PC-9 (cell line): Measurements from ENCODE around the gene ZNF260.

Experiments used
- CTCF ChIP-seq: fragments of 200-600 bp; sonication (generic); conservative IDR thresholded peaks from 2 replicates; pipeline ENCODE4 v1.6.1; 2017; ENCODE audit warnings: mixed run types, antibody characterized with exemption, mild to moderate bottlenecking, moderate library complexity
- EZH2 ChIP-seq: fragments of 200-600 bp; sonication (generic); IDR thresholded peaks from 2 replicates; pipeline ENCODE4 v1.8.0; 2017; ENCODE audit warnings: antibody characterized with exemption, low read depth

DNA sequence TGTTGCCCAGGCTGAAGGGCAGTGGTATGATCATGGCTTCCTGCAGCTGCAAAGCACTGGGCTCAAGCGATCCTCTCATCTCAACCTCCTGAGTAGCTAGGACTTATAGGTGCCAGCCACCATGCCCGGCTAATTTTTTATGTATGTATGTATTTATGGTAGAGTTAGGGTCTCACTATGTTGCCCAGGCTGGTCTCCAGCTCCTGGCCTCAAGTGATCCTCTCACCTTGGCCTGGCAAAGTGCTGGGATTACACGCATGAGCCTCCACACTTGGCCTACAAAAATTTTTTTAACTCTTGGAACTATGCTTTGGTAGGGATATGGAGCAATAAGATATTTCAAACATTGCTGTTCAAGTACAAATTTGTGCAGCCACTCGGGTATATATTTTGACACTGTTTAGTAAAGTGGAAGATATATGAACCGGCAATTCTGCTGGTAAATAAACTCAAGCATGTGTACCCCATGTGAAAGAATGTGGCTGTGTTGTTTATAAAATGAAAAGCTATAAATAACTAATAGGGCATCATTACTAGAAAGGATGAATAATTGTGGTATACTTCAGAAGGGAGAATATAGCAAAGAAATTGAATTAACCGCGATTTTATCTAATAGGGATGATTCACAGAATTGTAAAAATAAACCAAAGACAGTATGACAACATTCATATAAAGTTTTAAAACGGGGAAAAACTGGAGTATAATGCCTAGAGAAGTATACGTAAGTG lies 39.8 kb downstream of the ZNF260 start:
- no peak for TF ChIP-seq CTCF
- TF ChIP-seq EZH2: no peak
